Activated CD8-positive, alpha-beta memory T cell treated with anti-CD3 and anti-CD28 coated beads, Interleukin-2, amount 50 U/mL, for 1 hour (primary cell): ENCODE data around the gene NSDHL.

Experiments used
- DNase-seq: peaks from one replicate; pipeline ENCODE4 v3.0.0-alpha.2; 2020; ENCODE audit errors: extremely low read depth

NSDHL gene

GRCh38 chrX:152913346-152913745 lies 82.5 kb downstream of the NSDHL start:
- no peak for DNase-seq

GRCh38 chrX:152913910-152914309 lies 83.0 kb downstream of the NSDHL start:
- DNase-seq, result no peak

- no peak for DNase-seq
Measured at GRCh38 chrX:152915541-152916241, 84.8 kb downstream of the NSDHL start.

- no peak for DNase-seq
Measured at GRCh38 chrX:152917656-152918579, 87.1 kb downstream of the NSDHL start.

- DNase-seq, result no peak
Measured at GRCh38 chrX:152918707-152919106, 87.8 kb downstream of the NSDHL start.
